GM06990 (cell line): ENCODE data around the gene CAMTA1.

Experiments used
- DNase-seq: peaks from one replicate; pipeline ENCODE4 v3.0.0-alpha.2; 2011; ENCODE audit not compliant: insufficient read length; ENCODE audit errors: extremely low read depth
- H3K27me3 ChIP-seq: replicated peaks from 2 replicates; pipeline ENCODE4 v1.6.0; 2011; ENCODE audit warnings: low read length; ENCODE audit not compliant: control insufficient read depth, insufficient read depth
- H3K36me3 ChIP-seq: 2 replicates; pipeline ENCODE4 v1.5.1; 2011; ENCODE audit warnings: low read length; ENCODE audit not compliant: control insufficient read depth, insufficient read depth
- H3K4me3 ChIP-seq: replicated peaks from 2 replicates; pipeline ENCODE4 v1.5.1; 2011; ENCODE audit warnings: low read depth, mild to moderate bottlenecking, control low read depth, low read length
- TF ChIP-seq, protein P1 (sequence below): IDR thresholded peaks from 2 replicates; pipeline ENCODE4 v1.5.1; 2011; ENCODE audit warnings: low read length, control low read depth, mild to moderate bottlenecking, inconsistent platforms; ENCODE audit not compliant: insufficient read depth, poor library complexity, severe bottlenecking

CAMTA1 gene

DNA sequence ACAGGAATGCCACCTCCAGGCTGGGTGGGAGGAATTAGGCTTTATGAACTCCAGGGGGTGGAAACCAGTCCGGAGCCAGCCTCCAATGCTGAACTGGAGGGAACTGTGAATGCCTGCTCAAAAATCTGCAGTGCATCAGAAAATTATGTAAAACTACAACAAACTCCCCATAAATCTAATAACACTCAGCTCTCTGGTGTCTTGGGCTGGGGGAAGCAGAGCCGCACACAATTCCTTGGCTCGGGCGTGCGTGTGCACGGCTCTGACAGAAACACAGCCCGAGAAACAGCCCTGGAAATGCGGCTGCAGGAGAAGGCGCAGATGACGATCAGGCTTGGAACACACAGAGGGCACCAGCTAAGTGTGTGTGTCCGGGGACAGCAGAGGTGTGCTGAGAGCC lies 858.3 kb downstream of the CAMTA1 start:
- Histone ChIP-seq H3K4me3 (no peak overlapping the region), H3K36me3 (no peaks in the 10 kb centered on the region), H3K27me3 (no peaks in the 10 kb centered on the region; the same call in 1 of the 2 replicates)
- DNase-seq, result no peak
- TF ChIP-seq, protein P1, sequence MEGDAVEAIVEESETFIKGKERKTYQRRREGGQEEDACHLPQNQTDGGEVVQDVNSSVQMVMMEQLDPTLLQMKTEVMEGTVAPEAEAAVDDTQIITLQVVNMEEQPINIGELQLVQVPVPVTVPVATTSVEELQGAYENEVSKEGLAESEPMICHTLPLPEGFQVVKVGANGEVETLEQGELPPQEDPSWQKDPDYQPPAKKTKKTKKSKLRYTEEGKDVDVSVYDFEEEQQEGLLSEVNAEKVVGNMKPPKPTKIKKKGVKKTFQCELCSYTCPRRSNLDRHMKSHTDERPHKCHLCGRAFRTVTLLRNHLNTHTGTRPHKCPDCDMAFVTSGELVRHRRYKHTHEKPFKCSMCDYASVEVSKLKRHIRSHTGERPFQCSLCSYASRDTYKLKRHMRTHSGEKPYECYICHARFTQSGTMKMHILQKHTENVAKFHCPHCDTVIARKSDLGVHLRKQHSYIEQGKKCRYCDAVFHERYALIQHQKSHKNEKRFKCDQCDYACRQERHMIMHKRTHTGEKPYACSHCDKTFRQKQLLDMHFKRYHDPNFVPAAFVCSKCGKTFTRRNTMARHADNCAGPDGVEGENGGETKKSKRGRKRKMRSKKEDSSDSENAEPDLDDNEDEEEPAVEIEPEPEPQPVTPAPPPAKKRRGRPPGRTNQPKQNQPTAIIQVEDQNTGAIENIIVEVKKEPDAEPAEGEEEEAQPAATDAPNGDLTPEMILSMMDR, result no peak

DNA sequence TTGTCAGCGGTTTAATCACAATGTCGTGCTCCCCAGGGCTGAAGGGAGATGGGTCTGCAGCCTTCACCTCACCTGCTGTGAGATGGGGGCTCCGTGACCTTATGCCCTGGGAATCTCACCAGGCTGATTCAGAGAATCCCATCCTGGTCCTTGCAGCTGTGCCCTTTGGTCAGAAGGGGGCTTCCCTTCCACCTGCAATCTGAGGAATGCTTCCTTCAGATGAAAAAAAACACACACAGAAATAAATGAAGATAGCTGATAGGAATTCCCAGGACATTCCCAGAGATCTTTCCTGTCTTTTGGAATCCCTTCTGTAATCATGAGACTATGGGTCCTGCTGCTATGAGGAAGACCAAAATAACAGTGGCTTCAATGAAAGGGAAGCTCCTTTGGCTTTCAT lies 858.8 kb downstream of the CAMTA1 start:
- TF ChIP-seq, protein P1, result no peak
- Histone ChIP-seq H3K27me3 (no peaks in the 10 kb centered on the region; the same call in 1 of the 2 replicates), H3K36me3 (no peaks in the 10 kb centered on the region), H3K4me3 (no peak overlapping the region)
- no peak for DNase-seq

DNA sequence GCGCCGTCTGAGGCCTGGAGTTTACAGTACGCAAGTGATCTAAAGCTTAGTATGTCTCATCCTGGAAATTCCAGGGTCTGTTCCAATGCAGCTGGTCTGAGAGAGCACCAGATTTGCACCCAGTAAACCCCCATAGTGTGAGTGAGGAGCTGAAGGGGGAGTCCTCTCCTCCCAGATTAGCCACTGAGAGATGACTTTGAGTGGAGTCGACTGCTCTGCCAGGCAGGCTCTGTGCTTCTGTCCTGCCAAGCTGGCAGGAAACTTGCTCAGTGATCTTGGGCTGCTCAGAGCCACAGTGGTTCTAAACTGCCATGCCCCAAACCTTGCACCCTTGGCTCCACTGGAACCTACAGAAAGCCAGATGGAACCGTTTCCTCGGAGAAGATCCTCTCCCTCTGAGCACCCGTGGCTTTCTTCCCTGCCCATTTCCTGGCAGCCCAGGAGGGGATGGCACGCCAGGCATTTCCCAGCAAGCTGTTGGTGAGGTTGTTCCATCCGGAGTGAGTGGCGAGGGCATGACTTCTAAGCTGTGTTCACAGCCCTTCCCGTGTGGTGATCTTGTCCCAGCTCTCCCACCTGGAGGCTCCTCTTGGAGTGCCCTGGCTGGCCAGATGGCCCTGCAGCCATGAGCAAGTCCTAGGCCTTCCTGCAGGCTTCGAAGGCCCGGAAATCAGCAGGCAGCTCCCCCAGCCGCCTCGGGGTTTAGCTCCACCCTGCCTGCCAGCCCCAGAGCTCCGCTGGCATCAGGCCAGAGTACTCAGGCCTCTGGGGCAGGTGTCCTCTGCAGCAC lies 859.9 kb downstream of the CAMTA1 start:
- no peak for DNase-seq
- TF ChIP-seq, protein P1, result no peak
- H3K36me3 ChIP-seq, result no peaks in the 10 kb centered on the region
- H3K4me3 ChIP-seq, result no peak overlapping the region
- H3K27me3 ChIP-seq, result no peaks in the 10 kb centered on the region; the same call in 1 of the 2 replicates

DNA sequence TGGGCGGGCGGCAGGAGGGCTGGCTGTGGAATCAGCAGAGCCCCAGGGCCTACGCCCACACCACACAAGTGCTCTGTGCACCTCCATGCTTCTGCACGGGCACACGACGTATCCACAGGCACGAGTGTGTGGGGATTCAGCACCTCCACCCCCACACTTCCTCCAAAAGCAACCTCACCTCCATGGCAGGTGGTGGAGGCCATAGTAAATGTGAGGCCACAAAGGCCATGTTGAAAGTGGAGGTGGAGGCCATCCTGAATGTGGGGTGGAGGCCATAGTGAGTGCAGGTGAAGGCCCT lies 860.4 kb downstream of the CAMTA1 start:
- TF ChIP-seq, protein P1, result no peak
- no peak overlapping the region for H3K4me3 ChIP-seq
- no peak for DNase-seq
- no peaks in the 10 kb centered on the region for H3K36me3 ChIP-seq
- H3K27me3 ChIP-seq, result no peaks in the 10 kb centered on the region; the same call in 1 of the 2 replicates

DNA sequence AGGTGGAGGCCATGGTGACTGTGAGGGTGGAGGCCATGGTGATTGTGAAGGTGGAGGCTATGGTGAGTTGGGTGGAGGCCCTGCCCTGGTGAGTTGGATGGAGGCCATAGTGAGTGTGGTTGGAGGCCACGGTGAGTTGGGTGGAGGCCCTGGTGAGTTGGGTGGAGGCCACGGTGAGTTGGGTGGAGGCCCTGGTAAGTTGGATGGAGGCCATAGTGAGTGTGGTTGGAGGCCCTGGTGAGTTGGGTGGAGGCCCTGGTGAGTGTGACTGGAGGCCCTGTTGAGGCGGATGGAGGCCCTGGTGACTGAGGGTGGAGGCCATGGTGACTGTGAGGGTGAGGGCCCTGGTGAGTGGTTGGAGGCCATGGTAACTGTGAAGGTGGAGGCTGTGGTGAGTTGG lies 860.9 kb downstream of the CAMTA1 start:
- Histone ChIP-seq H3K27me3 (no peaks in the 10 kb centered on the region; the same call in 1 of the 2 replicates), H3K4me3 (no peak overlapping the region), H3K36me3 (no peaks in the 10 kb centered on the region)
- DNase-seq, result no peak
- TF ChIP-seq, protein P1, result no peak
